Stimulated activated effector memory CD8-positive, alpha-beta T cell treated with anti-CD3 and anti-CD28 coated beads, Interleukin-12 subunit alpha, Interleukin-12 subunit beta, amount 100 ng/mL, for 72 hours (primary cell): ENCODE data around the gene RNF213.
A peak's percentile ranks its signal among the peaks of the same experiment; 100 is the strongest.
"Not testable (repeated sequence)": the region's sequence is repeated elsewhere in the genome, so short reads cannot be mapped to it uniquely, and the experiment has no call there.

Experiments
- ATAC-seq: fragments of 150-1000 bp; cut with Tn5 transposase; 2 replicates; pipeline ENCODE4 v1.10.0; 2021
- DNase-seq, 2 donors: peaks; one replicate each; pipeline ENCODE4 v3.0.0; 2021 to 2022; ENCODE audit warnings: low spot score in 2 of 2
- H3K27ac Mint-ChIP-seq: one replicate; pipeline ENCODE4 v1.8.0; 2022; ENCODE audit warnings: mild to moderate bottlenecking, mixed read lengths
- H3K36me3 Mint-ChIP-seq: one replicate; pipeline ENCODE4 v1.8.0; 2022; ENCODE audit warnings: mild to moderate bottlenecking, mixed read lengths
- H3K4me1 Mint-ChIP-seq: one replicate; pipeline ENCODE4 v1.8.0; 2022; ENCODE audit warnings: mixed read lengths
- H3K4me3 Mint-ChIP-seq: one replicate; pipeline ENCODE4 v1.8.0; 2022; ENCODE audit warnings: mild to moderate bottlenecking, mixed read lengths
- H3K9me3 Mint-ChIP-seq: one replicate; pipeline ENCODE4 v1.8.0; 2022; ENCODE audit warnings: mixed read lengths

Gene RNF213

DNA sequence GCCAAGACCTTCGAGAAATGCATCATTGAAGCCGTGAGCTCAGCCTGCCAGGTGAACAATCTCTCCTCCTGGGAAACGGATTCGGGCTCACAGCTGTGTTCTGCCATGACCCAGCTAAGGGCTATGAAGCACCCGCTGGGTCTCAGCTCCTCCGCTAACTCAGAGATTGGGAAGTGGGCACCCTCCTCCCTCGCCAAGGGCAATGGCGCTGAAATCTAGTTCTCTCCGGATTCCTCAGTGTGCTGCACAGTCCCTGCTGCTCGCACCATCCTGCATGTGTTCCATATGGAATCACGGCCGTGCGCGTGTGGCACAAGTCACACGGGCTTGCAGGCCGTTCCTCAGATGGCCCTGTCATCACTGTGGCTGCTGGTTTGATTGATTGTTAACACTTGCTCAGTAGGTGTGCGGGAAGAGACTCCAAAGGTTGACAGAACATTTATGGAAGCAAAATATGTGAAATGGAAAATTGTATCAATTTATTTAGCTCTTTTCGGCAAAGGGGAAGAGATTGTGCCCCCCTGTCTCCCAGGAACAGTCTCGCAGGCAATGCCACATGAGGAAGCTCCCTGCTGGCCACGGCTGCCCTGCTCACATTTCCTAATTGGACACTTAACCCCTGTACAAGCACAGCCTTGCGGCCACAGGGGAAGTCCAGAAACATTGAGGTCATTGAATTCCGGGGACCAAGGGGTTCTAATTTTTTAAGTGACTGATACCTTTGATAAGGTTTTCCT lies 58.8 kb downstream of the RNF213 start:
- Mint-ChIP-seq H3K4me1 (peaks cover 21% of the 10 kb centered on the region), H3K4me3 (no peak overlapping the region), H3K9me3 (no peaks in the 10 kb centered on the region), H3K27ac (peak overlapping the region; percentile 17), H3K36me3 (peaks cover 92% of the 10 kb centered on the region)
- DNase-seq (no peak), ATAC-seq (no peak)

DNA sequence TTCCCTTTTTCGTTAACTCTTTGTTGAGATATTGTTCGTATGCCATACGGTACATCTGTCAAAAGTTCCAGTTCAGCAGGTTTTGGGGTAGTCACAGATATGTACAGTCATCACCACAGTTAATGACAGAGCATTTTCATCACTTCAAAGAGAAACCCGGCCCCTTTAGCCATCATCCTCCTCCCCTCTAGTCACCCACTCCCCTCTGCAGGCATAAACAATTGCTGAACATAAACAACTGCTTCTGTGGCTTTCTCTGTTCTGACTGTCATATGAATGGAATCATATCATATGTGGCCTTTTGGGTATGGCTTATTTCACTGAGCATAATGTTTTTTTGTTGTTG lies 59.3 kb downstream of the RNF213 start:
- peaks cover 24% of the 10 kb centered on the region for H3K4me1 Mint-ChIP-seq
- H3K27ac Mint-ChIP-seq, result peak overlapping the region; percentile 17
- no peak for DNase-seq
- ATAC-seq, result peak; percentile 66
- H3K36me3 Mint-ChIP-seq, result peaks cover 98% of the 10 kb centered on the region
- H3K9me3 Mint-ChIP-seq, result no peaks in the 10 kb centered on the region
- no peak overlapping the region for H3K4me3 Mint-ChIP-seq

DNA sequence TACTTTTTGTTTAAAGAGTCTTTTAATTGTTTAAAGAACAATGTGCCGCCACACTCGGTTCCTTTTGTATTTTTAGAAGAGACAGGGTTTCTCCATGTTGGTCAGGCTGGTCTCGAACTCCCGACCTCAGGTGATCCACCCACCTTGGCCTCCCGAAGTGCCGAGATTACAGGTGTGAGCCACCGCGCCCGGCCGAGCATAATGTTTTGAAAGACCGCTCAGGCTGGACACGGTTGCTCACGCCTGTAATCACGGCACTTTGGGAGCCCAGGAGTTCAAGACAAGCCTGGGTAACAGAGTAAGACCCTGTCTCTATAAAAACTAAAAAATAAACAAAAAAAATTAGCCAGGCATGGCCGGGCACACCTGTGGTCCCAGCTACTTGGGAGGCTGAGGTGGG lies 59.8 kb downstream of the RNF213 start:
- Mint-ChIP-seq H3K4me1 (peaks cover 29% of the 10 kb centered on the region), H3K9me3 (no peaks in the 10 kb centered on the region), H3K36me3 (peaks cover 100% of the 10 kb centered on the region), H3K27ac (no peak overlapping the region), H3K4me3 (no peak overlapping the region)
- DNase-seq (no peak), ATAC-seq (no peak)

DNA sequence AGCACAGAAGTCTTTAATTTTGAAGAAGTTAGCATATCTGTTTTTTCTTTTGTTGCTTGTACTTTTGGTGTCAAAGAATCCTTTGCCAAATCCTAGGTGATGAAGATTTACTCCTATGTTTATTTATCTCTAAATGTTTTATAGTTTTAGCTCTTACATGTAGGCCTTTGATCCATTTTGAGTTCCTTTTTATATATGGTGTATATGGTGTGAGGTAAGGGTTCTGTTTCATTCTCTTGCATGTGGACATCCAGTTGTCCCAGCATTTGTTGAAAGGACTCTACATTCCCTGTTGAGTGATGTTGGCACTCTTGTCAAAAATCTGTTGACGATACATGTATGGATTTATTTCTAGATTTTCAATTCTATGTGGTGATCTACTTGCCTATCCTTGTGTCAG lies 62.2 kb downstream of the RNF213 start:
- DNase-seq (no peak), ATAC-seq (no peak)
- Mint-ChIP-seq H3K4me1 (peaks cover 15% of the 10 kb centered on the region), H3K27ac (peak overlapping the region; percentile 50), H3K36me3 (peaks cover 100% of the 10 kb centered on the region), H3K9me3 (no peaks in the 10 kb centered on the region), H3K4me3 (no peak overlapping the region)

DNA sequence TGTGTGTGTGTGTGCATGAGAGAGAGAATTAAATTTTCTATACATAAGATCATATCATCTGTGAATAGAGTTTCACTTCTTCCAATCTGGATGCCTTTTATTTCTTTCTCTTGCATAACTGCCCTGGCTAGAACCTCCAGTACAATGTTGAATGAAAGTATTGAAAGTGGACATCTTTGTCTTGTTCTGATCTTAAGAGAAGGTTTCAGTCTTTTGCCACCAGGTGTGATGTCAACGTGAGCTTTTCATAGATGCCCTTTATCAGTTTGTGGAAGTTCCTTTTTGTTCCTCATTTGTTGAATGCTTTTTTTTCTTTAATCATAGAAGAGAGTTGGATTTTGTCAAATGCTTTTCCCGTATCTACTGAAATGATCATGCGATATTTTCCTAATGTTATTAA lies 63.3 kb downstream of the RNF213 start:
- no peak overlapping the region for H3K4me3 Mint-ChIP-seq
- H3K36me3 Mint-ChIP-seq, result peaks cover 100% of the 10 kb centered on the region
- peak overlapping the region; percentile 50 for H3K27ac Mint-ChIP-seq
- DNase-seq, result no peak
- no peaks in the 10 kb centered on the region for H3K9me3 Mint-ChIP-seq
- H3K4me1 Mint-ChIP-seq, result peaks cover 26% of the 10 kb centered on the region
- no peak for ATAC-seq

DNA sequence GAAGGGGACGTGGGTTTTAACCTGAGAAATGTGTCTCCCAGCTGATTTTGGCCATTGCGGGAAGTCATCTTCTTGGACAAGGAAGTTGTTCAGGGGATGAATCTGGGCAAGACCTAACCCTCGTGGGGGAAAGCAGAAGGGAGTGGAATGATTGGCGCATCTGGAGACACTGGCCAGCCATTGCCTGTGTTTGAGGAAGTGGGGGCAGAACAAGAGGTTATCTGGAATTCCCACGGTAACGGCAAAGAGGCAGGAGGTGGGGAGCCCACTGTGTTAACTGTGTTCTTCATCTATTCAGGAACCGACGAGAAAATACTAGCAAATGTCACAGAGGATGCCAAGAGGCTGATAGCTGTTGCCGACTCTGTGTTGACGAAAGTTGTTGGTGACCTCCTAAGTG lies 66.9 kb downstream of the RNF213 start:
- H3K27ac Mint-ChIP-seq, result peak overlapping the region; percentile 83
- H3K36me3 Mint-ChIP-seq, result peaks cover 100% of the 10 kb centered on the region
- peaks cover 44% of the 10 kb centered on the region for H3K4me1 Mint-ChIP-seq
- H3K9me3 Mint-ChIP-seq, result no peaks in the 10 kb centered on the region
- DNase-seq (no peak), ATAC-seq (no peak)
- H3K4me3 Mint-ChIP-seq, result no peak overlapping the region

DNA sequence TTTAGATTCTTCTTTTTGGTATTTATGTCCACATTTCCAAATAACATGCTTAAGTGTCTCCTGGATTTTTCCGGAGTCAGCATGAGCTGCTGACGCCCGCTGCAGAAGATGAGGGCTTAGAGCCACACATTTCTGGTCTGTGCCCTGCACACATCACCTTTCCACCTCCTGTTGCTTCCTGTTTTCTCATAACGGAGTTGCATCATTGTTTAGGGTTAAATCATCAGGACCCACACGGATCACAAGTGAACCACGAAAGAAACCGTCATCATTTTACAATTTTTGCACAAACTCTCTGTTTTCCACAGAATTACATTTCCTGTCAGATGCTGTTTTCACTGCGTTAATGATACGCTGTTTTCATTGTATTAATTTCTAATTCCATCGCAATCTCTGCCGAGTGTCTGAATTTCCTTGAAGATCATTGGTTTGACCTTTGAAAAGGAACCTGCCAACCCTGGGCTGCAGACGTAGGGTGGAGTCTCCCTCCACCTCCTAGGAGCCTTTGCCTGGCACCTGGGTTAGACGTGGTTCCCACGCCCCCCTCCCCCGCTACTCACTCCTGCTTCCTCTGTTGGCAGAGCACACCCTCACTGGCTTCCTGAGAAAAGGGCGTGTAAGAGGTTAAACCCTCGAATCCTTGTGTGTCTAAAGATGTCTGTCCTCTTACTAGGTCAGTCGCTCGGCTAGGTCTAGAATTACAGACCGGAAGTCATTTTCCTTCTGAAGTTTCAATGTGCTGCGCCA lies 68.2 kb downstream of the RNF213 start:
- Mint-ChIP-seq H3K4me1 (peaks cover 38% of the 10 kb centered on the region), H3K4me3 (no peak overlapping the region), H3K36me3 (peaks cover 100% of the 10 kb centered on the region), H3K27ac (peak overlapping the region; percentile 83), H3K9me3 (no peaks in the 10 kb centered on the region)
- DNase-seq (no peak), ATAC-seq (peak; percentile 63)

DNA sequence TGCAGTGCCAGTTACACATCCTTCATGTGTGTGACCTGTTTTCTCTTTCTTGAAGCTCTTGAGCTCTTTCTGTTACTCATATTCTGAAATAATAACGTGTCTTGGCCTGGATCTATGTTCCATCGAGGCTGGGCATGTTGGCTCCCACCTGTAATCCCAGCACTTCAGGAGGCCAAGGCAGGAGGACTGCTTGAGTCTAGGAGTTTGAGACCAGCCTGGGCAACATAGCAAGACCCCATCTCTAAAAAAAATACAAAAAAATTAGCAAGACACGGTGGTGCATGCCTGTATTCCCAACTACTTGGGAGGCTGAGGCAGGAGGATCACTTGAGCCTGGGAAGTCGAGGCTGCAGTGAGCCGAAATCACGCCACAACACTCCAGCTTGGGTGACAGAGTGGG lies 68.8 kb downstream of the RNF213 start:
- peaks cover 38% of the 10 kb centered on the region for H3K4me1 Mint-ChIP-seq
- H3K27ac Mint-ChIP-seq, result peak overlapping the region; percentile 83
- DNase-seq, H3K4me3 Mint-ChIP-seq, H3K9me3 Mint-ChIP-seq, ATAC-seq: not testable (repeated sequence)
- peaks cover 100% of the 10 kb centered on the region for H3K36me3 Mint-ChIP-seq

DNA sequence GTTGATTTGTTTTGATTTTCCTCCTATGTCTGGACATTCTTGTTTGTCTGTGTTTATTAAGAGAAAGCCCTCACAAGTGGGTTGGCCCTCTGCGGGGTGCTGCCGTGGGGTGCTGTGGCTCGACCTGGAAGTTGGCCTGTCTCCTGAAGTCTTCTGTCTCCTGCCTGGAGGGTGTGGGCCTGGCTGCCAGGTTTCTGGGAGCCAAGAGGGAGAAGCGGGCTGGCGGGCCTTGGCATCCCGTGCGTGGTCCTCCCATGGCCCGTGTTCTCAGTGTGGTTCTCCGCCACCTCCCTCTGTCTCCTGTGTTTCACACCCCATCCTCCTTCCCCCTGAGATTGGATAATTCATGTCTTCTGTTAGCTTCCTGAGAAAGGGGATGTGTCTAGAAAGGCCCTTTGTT lies 69.6 kb downstream of the RNF213 start:
- Mint-ChIP-seq H3K4me3 (no peak overlapping the region), H3K27ac (peak overlapping the region; percentile 82), H3K36me3 (peaks cover 100% of the 10 kb centered on the region), H3K9me3 (no peaks in the 10 kb centered on the region), H3K4me1 (peaks cover 34% of the 10 kb centered on the region)
- no peak for DNase-seq
- ATAC-seq, result no peak

DNA sequence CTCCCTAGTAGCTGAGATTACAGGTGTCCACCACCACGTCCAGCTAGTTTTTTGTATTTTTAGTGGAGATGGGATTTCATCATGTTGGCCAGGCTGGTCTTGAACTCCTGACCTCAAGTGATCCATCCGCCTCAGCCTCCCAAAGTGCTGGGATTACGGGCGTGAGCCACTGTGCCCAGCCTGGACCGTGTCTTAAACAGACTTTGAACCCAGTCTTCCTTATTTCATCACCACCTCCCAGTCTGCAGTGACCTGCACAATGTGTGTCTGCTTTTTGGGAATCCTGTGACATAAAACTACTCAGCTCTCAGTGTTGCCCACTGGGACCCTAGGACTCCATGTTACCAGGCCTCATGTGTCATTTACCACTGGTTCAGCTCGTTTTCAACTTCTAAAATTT lies 70.3 kb downstream of the RNF213 start:
- H3K36me3 Mint-ChIP-seq, result peaks cover 100% of the 10 kb centered on the region
- H3K27ac Mint-ChIP-seq, result peak overlapping the region; percentile 82
- not testable (repeated sequence) for H3K9me3 Mint-ChIP-seq, DNase-seq, ATAC-seq, H3K4me3 Mint-ChIP-seq
- peaks cover 34% of the 10 kb centered on the region for H3K4me1 Mint-ChIP-seq

DNA sequence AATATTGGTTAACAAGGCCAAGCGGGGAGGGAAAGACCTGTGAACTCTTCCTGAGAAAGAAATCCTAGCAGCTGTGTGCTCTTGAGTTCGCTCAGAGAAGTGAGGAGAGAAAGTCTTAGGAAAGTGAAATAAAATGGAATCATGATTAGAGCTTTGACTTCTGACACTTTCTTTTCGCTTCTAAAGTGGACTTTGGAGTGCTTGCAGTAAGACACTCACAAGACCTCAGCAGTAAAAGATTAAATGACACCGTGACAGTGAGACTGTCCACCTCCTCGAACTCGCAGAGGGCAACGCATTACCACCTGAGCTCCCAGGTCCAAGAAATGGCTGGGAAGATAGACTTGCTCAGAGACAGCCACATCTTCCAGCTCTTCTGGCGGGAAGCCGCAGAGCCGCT lies 71.2 kb downstream of the RNF213 start:
- peaks cover 34% of the 10 kb centered on the region for H3K4me1 Mint-ChIP-seq
- no peak for DNase-seq
- ATAC-seq, result no peak
- peaks cover 100% of the 10 kb centered on the region for H3K36me3 Mint-ChIP-seq
- H3K9me3 Mint-ChIP-seq, result no peaks in the 10 kb centered on the region
- H3K27ac Mint-ChIP-seq, result peak overlapping the region; percentile 82
- H3K4me3 Mint-ChIP-seq, result no peak overlapping the region

DNA sequence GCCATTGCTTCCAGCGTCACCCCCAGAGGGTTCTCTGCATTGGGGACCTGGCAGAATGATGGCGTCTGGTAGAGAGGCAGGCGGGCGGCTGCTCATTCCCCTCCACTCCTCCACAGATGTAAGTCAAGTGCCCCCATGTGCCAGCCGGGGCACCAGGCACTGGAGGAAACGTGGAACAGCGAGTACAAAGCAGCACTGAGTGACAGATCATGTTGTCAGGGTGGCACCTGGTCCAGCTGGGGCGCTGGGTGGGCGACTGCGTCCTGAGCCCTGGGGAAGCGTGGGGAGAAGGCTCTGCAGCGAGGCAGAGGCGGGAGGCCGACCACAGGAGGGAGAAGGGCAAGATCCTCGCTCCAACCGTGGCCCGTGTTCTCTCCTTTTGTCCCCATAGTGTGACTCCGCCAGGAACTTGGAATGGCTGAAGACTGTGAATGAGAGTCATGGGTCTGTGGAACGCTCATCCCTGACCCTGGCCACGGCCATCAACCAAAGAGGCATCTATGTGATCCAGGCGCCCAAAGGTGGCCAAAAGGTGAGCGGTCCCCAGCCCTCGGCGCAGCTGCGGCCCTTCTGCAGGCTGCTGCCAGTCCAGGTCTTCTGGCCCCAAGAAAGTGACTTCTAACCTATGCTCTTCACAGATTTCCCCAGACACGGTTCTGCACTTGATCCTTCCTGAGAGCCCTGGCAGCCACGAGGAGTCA lies 76.7 kb downstream of the RNF213 start:
- Mint-ChIP-seq H3K27ac (no peak overlapping the region), H3K36me3 (peaks cover 100% of the 10 kb centered on the region), H3K9me3 (no peaks in the 10 kb centered on the region), H3K4me3 (no peak overlapping the region), H3K4me1 (peaks cover 11% of the 10 kb centered on the region)
- no peak for ATAC-seq
- DNase-seq, result no peak

DNA sequence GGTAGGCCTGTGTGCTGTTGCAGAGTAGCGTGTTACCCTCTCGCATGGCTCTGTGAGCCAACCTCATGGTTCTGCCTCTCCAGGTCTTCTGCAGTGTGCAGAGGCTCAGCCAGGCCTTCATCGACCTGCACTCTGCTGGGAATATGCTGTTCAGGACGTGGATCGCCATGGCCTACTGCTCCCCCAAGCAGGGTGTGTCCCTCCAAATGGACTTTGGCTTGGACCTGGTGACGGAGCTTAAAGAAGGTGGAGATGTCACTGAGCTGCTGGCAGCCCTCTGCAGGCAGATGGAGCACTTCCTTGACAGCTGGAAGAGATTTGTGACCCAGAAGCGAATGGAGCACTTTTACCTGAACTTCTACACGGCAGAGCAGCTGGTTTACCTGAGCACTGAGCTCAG lies 78.5 kb downstream of the RNF213 start:
- Mint-ChIP-seq H3K9me3 (no peaks in the 10 kb centered on the region), H3K27ac (no peak overlapping the region), H3K36me3 (peaks cover 100% of the 10 kb centered on the region), H3K4me3 (no peak overlapping the region), H3K4me1 (peaks cover 18% of the 10 kb centered on the region)
- DNase-seq (no peak), ATAC-seq (peak; percentile 35)

DNA sequence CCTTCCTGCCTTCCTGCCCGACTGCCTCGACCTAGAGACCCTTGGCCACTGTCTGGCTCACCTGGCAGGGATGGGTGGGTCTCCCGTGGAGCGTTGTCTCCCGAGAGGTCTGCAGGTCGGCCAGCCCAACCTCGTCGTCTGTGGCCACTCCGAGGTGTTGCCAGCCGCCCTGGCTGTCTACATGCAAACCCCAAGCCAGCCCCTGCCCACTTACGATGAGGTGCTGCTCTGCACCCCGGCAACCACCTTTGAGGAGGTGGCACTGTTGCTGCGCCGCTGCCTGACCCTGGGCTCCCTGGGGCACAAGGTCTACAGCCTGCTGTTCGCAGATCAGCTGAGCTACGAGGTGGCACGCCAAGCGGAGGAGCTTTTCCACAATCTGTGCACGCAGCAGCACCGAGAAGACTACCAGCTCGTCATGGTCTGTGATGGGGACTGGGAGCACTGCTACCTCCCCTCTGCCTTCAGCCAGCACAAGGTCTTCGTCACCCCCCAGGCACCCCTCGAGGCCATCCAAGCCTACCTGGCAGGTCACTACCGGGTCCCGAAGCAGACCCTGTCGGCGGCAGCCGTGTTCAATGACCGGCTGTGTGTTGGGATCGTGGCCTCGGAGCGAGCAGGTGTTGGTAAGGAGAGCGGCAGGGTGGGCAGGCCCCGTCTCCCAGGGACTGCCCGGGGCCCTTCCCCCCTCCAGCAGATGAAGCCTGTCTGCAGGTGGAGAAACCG lies 79.2 kb downstream of the RNF213 start:
- Mint-ChIP-seq H3K36me3 (peaks cover 100% of the 10 kb centered on the region), H3K4me1 (peaks cover 18% of the 10 kb centered on the region), H3K9me3 (no peaks in the 10 kb centered on the region), H3K27ac (no peak overlapping the region), H3K4me3 (no peak overlapping the region)
- DNase-seq, result no peak
- peak; percentile 34 for ATAC-seq

DNA sequence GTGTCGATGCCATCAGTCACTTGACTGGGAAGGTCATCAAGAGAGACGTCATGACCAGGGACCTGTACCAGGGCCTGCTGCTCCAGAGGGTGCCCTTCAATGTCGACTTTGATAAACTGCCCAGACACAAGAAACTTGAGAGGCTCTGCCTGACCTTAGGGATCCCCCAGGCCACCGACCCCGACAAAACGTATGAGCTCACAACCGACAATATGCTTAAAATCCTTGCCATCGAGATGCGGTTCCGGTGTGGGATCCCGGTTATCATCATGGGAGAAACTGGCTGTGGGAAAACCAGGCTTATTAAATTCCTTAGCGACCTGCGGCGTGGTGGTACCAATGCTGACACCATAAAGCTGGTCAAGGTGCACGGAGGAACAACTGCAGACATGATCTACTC lies 84.7 kb downstream of the RNF213 start:
- H3K36me3 Mint-ChIP-seq, result peaks cover 100% of the 10 kb centered on the region
- peaks cover 31% of the 10 kb centered on the region for H3K4me1 Mint-ChIP-seq
- no peak overlapping the region for H3K4me3 Mint-ChIP-seq
- no peaks in the 10 kb centered on the region for H3K9me3 Mint-ChIP-seq
- ATAC-seq, result no peak
- H3K27ac Mint-ChIP-seq, result no peak overlapping the region
- DNase-seq, result no peak
